IPS-18a (cell line): Measurements from ENCODE around the gene ZFP36.

Experiments
- H3K27ac ChIP-seq: one replicate; pipeline ENCODE4 v1.5.1; 2013; ENCODE audit warnings: low read length
- H3K27me3 ChIP-seq: one replicate; pipeline ENCODE4 v1.6.1; 2013; ENCODE audit warnings: mild to moderate bottlenecking, low read length; ENCODE audit not compliant: control insufficient read depth, insufficient read depth
- H3K36me3 ChIP-seq: one replicate; pipeline ENCODE4 v1.6.1; 2013; ENCODE audit warnings: low read depth, low read length; ENCODE audit not compliant: control insufficient read depth
- H3K4me1 ChIP-seq: one replicate; pipeline ENCODE4 v1.6.1; 2013; ENCODE audit warnings: low read depth, low read length; ENCODE audit not compliant: control insufficient read depth
- H3K4me3 ChIP-seq: one replicate; pipeline ENCODE4 v1.5.1; 2013; ENCODE audit warnings: low read length
- H3K9ac ChIP-seq: one replicate; pipeline ENCODE4 v1.6.1; 2013; ENCODE audit warnings: mild to moderate bottlenecking, low read length, moderate library complexity
- H3K9me3 ChIP-seq: one replicate; pipeline ENCODE4 v1.6.1; 2013; ENCODE audit warnings: low read depth, low read length; ENCODE audit not compliant: control insufficient read depth

Gene ZFP36

DNA sequence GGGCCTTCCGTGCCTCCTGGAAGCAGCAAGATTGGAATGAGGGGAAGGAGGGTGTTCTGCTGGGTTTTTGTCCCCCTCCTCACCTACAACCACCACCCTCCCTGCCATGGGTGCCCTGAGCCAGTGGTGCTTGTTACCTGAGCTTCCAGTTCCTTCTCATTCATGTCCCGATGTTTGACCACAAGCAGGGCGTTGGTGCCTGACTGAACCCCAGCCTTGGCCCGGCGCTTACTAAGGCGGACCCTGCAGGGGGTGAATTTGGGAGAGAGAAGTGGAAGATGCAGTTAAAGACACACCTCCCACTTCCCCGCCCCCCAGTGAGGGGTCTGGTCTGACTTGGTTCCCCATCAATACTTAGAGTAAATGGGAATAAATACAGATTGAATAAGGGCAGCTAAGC lies 20.1 kb upstream of the ZFP36 start:
- H3K27ac ChIP-seq, result no peak overlapping the region
- H3K4me3 ChIP-seq, result no peak overlapping the region
- no peak overlapping the region for H3K9ac ChIP-seq
- no peaks in the 10 kb centered on the region for H3K4me1 ChIP-seq
- H3K9me3 ChIP-seq, result no peaks in the 10 kb centered on the region
- H3K36me3 ChIP-seq, result peaks cover 51% of the 10 kb centered on the region
- H3K27me3 ChIP-seq, result no peaks in the 10 kb centered on the region

DNA sequence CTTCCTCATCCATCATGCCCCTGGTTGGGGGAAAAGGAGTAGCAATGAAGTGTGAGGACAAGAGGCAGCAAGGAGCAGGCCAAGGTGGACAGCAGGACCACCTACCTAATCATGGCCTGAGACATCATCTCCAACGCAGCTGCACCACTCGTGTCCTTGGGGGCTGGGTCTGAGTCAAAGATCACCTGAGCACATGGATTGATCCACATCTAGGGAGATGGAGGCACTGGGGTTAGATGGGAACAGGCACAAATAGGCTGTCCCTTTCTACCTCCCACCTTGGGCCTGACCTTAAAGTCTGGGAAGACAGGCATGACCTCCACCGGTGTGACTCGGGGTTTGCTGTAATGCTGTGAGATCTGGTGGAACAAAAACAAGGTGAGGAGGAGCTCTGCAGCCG lies 18.0 kb upstream of the ZFP36 start:
- H3K9ac ChIP-seq, result no peak overlapping the region
- H3K4me3 ChIP-seq, result no peak overlapping the region
- H3K27ac ChIP-seq, result no peak overlapping the region
- no peaks in the 10 kb centered on the region for H3K9me3 ChIP-seq
- peaks cover 41% of the 10 kb centered on the region for H3K36me3 ChIP-seq
- peaks cover 4% of the 10 kb centered on the region for H3K4me1 ChIP-seq
- H3K27me3 ChIP-seq, result no peaks in the 10 kb centered on the region

DNA sequence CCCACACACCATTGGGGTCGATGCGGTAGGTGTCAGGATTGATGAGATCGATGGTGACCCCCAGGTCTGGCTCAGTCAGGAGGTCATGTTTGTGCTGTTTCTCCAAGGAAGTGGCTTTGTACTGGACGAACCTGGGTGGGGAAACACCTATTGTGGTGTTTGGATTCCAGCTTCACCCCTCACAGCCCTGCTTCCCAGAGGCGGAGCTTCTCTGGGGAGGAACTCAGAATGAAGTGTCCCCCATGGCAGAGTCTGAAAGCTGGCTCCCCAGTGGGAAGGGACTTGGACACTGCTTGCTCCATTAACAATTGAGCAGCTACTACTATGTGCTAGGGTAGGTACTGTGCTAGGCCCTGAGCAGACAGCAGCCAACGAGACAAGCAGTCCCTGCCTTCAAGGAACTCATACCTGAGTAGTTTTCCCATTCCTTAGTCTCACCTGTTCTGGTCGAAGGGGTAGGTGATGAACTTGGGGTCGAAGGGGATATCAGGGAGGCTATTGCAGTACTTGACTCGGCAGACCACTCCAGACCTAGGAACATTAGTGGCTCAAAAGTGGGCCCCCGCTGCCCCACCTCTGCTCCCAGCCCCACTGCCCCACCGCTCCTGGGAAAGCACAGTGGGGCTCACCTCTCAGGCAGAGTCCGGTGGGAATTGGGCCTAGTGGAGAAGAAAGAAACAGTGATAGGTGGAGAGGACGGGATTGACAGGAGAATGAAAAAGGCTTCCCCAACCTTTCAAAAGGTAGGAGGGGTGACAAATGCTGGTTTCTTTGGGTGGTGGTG lies 16.8 kb upstream of the ZFP36 start:
- no peaks in the 10 kb centered on the region for H3K9me3 ChIP-seq
- H3K36me3 ChIP-seq, result peaks cover 39% of the 10 kb centered on the region
- peaks cover 4% of the 10 kb centered on the region for H3K4me1 ChIP-seq
- no peaks in the 10 kb centered on the region for H3K27me3 ChIP-seq
- H3K9ac ChIP-seq, result peak overlapping the region; percentile 83
- H3K27ac ChIP-seq, result peak overlapping the region; percentile 26
- H3K4me3 ChIP-seq, result peak overlapping the region; percentile 88

DNA sequence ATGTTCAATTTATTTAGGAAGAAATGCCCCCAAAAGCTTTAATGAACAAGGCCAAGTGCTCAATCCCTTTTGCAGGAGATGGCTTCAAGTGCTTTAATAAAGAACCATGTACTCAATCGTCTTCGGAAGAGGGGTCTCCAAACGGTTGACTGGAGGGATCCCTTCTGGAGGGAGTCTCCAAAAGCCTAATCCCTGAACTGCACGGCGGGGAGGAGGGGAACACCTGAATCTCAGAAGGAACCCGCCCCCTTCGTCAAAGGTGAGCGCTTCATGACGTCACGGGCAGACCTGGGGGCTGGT lies 16.2 kb upstream of the ZFP36 start:
- H3K9ac ChIP-seq, result peak overlapping the region; percentile 83
- peak overlapping the region; percentile 26 for H3K27ac ChIP-seq
- peak overlapping the region; percentile 88 for H3K4me3 ChIP-seq
- no peaks in the 10 kb centered on the region for H3K27me3 ChIP-seq
- no peaks in the 10 kb centered on the region for H3K9me3 ChIP-seq
- peaks cover 45% of the 10 kb centered on the region for H3K36me3 ChIP-seq
- H3K4me1 ChIP-seq, result peaks cover 4% of the 10 kb centered on the region

GRCh38 chr19:39390751-39391437 lies 15.8 kb upstream of the ZFP36 start, which contains the start of the genes MED29 and PAF1:
Gene MED29, plus strand, starts transcription at chr19:39391378. Its CDS starts 45 bp downstream, at chr19:39391423.
Gene PAF1, minus strand, starts transcription at chr19:39391106. Its CDS starts 242 bp downstream, at chr19:39390864.
- peak within 1 kb of the TSS; percentile 88 for H3K4me3 ChIP-seq
- no peaks in the 10 kb centered on the region for H3K27me3 ChIP-seq
- H3K9ac ChIP-seq, result peak within 1 kb of the TSS; percentile 83
- H3K9me3 ChIP-seq, result no peaks in the 10 kb centered on the region
- peak within 1 kb of the TSS; percentile 86 for H3K27ac ChIP-seq
- peaks cover 41% of the 10 kb centered on the region for H3K36me3 ChIP-seq
- H3K4me1 ChIP-seq, result peaks cover 4% of the 10 kb centered on the region

DNA sequence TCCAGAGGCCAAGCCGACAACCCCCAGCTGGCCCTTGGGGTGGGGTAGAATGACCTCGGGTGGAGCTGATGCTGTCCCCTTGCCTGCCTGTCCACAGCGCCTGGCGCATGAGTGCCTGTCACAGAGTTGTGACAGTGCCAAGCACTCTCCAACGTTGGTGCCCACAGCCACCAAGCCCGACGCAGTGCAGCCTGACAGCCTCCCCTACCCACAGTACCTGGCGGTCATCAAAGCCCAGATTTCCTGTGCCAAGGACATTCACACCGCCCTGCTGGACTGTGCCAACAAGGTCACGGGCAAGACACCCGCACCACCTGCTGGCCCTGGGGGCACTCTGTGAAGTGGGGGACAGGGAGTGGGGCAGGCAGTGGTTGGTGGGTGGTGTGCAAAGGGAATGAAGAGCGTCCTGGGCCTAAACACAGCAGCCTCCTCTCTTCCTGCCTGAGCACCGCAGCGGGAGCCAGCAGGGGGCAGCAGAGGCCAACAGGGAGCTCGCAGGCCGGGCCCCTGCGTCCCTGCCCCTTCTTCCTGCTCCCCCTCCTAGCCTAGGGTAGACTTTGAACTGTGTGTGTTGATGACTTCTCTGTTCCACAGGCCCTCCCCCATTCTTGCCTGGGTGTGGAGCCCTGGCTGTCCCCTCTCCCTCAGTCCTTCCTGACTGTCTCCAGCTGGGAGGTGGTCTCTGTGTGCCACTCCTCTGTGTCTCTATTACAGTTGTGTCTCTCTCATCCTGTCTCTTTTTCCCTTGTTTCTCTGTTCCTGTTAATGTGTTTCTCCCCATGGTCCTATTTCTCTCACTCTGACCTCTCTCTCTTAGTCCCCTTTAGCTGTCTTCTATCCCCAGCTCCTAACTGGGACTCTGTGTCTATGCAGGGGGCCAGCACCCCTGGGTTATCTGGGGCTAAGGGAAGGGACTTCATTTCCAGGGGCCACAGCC lies 9.0 kb upstream of the ZFP36 start:
- Histone ChIP-seq H3K4me1 (peaks cover 14% of the 10 kb centered on the region), H3K36me3 (peaks cover 13% of the 10 kb centered on the region), H3K9me3 (no peaks in the 10 kb centered on the region), H3K9ac (no peak overlapping the region), H3K4me3 (no peak overlapping the region), H3K27ac (no peak overlapping the region), H3K27me3 (no peaks in the 10 kb centered on the region)

- H3K27me3 ChIP-seq, result no peaks in the 10 kb centered on the region
- H3K4me3 ChIP-seq, result no peak overlapping the region
- H3K36me3 ChIP-seq, result peaks cover 13% of the 10 kb centered on the region
- H3K9me3 ChIP-seq, result no peaks in the 10 kb centered on the region
- no peak overlapping the region for H3K27ac ChIP-seq
- peaks cover 14% of the 10 kb centered on the region for H3K4me1 ChIP-seq
- no peak overlapping the region for H3K9ac ChIP-seq
These were observed 8.3 kb upstream of the ZFP36 start for GRCh38 chr19:39398297-39398864.

- Histone ChIP-seq H3K4me3 (no peak overlapping the region), H3K4me1 (peaks cover 18% of the 10 kb centered on the region), H3K27ac (no peak overlapping the region)
These were observed 7.0 kb upstream of the ZFP36 start for GRCh38 chr19:39399668-39400050.

DNA sequence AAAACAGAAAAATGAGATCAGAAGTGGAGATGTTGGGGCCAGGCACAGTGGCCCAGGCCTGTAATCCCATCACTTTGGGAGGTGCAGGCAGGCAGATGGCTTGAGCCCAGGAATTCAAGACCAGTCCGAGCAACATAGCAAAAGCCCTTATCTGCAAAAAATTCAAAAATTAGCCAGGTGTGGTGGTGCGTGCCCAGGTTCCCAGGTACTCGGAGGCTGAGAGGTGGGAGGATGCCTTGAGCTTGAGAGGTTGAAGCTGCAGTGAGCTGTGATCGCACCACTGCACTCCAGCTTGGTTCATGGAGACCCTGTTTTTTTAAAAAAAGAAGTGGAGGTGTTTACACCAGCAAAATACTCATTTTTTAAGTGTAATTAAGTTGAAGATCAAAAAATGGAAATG lies 6.6 kb upstream of the ZFP36 start:
- H3K4me1 ChIP-seq, result peaks cover 18% of the 10 kb centered on the region
- H3K27ac ChIP-seq, result no peak overlapping the region

More at GRCh38 chr19:39399668-39400050, 7.0 kb upstream of the ZFP36 start:
- Histone ChIP-seq H3K9ac (no peak overlapping the region), H3K9me3 (no peaks in the 10 kb centered on the region), H3K36me3 (peaks cover 6% of the 10 kb centered on the region), H3K27me3 (no peaks in the 10 kb centered on the region)

DNA sequence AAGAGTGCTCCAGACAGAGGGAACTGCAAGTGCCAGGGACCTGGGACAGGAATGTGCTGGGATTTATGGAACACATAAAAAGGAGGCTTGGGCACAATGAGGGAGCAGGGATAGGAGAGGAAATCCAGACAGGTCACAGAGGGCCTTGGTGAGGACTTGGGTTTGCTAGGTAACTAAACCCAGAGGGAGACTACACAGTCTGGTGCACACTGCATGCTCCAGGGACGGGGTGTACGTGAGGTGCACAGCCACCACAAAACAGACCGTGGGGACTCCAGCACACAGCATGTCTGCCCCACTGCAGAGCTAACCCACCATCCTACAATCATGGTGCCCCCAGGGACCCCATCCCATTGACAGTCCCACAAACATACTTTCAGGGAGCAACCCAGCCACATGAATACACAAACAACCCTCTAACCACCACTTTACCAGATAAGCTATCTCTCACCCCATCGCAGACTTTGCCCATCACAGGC lies 5.5 kb upstream of the ZFP36 start:
- Histone ChIP-seq H3K27ac (no peak overlapping the region), H3K4me3 (no peak overlapping the region), H3K4me1 (peaks cover 27% of the 10 kb centered on the region), H3K27me3 (peaks cover 5% of the 10 kb centered on the region), H3K9ac (no peak overlapping the region), H3K36me3 (no peaks in the 10 kb centered on the region), H3K9me3 (no peaks in the 10 kb centered on the region)

More for the DNA sequence above, 6.6 kb upstream of the ZFP36 start:
- Histone ChIP-seq H3K4me3 (no peak overlapping the region), H3K36me3 (peaks cover 4% of the 10 kb centered on the region), H3K27me3 (no peaks in the 10 kb centered on the region), H3K9me3 (no peaks in the 10 kb centered on the region), H3K9ac (no peak overlapping the region)
